PFSK-1 (cell line): Measurements from ENCODE around the gene IRF2BPL.

Experiments used
- POLR2AphosphoS5 ChIP-seq: IDR thresholded peaks from 2 replicates; pipeline ENCODE4 v1.6.1; 2012; ENCODE audit warnings: low read depth, mild to moderate bottlenecking, control low read depth, low read length, moderate library complexity
- REST ChIP-seq, 2 experiments: IDR thresholded peaks; 2 replicates each; pipeline versions ENCODE4 v1.6.1 to v1.8.0; 2011 to 2012; ENCODE audit warnings: low read depth in 2 of 2, low read length in 2 of 2, control low read depth in 1 of 2, inconsistent platforms in 1 of 2, mild to moderate bottlenecking in 1 of 2, moderate library complexity in 1 of 2; ENCODE audit not compliant: insufficient read depth in 1 of 2

DNA sequence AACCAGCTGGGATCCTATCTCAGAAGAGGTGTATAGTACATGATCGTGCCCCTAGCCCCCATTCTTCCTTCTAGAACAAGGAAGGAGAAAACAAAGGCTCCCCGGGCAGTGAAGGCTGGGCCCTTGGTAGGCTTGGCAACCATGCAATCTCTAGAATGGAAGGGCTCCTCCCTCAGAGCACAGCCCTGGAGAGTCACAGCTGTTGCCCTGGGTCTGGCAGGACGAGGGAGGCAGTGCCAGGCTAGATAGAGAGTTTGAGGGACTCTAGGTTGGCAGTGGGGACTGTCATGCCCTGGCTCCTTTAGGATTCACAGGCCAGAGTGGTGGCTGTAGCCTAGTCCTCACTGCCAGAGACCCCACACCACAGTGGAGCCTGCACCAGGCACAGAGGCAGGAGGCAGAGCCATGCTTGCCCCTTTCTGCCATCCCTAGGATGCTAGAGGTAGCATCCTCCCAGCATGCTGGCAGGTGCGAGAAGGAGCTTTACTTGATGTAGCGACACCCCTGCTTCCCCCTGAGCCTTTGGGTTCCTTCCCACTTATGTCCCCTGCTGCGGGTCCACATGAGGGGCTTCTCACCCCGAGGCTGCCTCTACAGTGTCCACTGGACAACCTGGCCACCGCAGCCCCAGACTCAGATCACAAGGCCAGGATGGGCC is 36.1 kb upstream of the IRF2BPL start:
- TF ChIP-seq REST (IDR thresholded peaks at IDR 0.05; ENCODE audit: insufficient read depth in 1 of 2, low read depth in 2 of 2, low read length in 2 of 2), result no peak
- TF ChIP-seq POLR2AphosphoS5, result no peak
